HG03064 (cell line): Measurements from ENCODE around the gene ABHD11.
"Not testable (repeated sequence)": the region's sequence is repeated elsewhere in the genome, so short reads cannot be mapped to it uniquely, and the experiment has no call there.

Source experiments
- ATAC-seq: cut with Tn5 transposase; IDR thresholded peaks from one replicate; pipeline ENCODE4 v1.9.1; 2021; ENCODE audit warnings: low read depth; ENCODE audit not compliant: unreplicated experiment

ABHD11 gene

GRCh38 chr7:73738612-73739386, at the start of gene ABHD11:
TSS of gene ABHD11 (minus strand) at chr7:73738802. CDS start at chr7:73738770, 32 bp downstream.
- peak; percentile 78 for ATAC-seq

DNA sequence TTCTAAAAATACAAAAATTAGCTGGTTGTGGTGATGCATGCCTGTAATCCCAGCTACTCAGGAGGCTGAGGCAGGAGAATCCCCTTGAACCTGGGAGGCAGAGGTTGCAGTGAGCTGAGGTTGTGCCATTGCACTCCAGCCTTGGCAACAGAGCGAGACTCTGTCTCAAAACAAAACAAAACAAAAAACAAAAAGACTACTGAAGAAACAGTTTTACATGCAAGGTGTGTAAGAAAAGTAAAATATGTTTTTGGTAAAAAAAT, 49.1 kb upstream of the ABHD11 start:
- ATAC-seq, result not testable (repeated sequence)

GRCh38 chr7:73786588-73786987, 48.0 kb upstream of the ABHD11 start:
- ATAC-seq, result no peak

- no peak for ATAC-seq
Measured at GRCh38 chr7:73779517-73779916, 40.9 kb upstream of the ABHD11 start.

GRCh38 chr7:73778801-73779389, 40.3 kb upstream of the ABHD11 start:
- ATAC-seq, result no peak

GRCh38 chr7:73774923-73775322, 36.3 kb upstream of the ABHD11 start:
- no peak for ATAC-seq

GRCh38 chr7:73773700-73774517, 35.3 kb upstream of the ABHD11 start:
- no peak for ATAC-seq

DNA sequence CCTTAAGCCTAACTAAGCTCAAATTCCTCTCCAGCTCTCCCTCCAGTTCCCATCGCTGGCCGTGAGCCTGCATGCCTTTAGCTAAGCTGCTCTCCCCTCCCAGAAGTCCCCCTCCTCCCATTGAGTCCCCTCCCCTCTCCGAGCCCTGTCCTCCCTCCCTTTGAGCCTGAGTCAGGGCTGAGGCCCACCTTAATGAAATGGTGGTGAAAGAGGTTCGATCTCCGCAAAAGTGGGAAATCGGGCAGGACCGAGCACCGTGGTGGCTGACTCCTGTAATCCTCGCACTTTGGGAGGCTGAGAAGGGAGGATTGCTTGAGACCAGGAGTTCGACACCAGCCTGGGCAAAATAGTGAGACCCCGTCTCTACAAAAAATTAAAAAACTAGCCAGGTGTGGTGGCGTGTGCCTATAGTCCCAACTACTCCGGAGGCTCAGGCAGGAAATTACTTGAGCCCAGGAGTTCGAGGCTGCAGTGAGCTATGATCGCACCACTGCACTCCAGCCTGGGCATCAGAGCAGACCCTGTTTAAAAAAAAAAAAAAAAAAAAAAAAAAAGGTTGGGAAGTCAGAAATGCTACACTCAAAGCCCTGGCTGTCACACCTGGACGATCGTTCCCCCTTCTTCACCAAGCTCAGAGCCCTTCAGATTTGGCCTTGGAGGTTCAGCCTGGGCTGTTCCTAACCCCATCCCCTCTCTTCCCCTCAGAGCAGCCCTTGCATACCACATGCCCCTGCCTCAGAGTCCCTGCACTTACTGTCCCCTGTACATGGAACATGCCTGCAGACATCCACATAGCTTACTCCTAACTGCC, 32.5 kb upstream of the ABHD11 start:
- no peak for ATAC-seq

GRCh38 chr7:73770002-73770859, 31.6 kb upstream of the ABHD11 start, which contains the start of gene CLDN3:
TSS of gene CLDN3 (minus strand) at chr7:73770270. CDS start at chr7:73770049, 221 bp downstream.
- no peak for ATAC-seq

DNA sequence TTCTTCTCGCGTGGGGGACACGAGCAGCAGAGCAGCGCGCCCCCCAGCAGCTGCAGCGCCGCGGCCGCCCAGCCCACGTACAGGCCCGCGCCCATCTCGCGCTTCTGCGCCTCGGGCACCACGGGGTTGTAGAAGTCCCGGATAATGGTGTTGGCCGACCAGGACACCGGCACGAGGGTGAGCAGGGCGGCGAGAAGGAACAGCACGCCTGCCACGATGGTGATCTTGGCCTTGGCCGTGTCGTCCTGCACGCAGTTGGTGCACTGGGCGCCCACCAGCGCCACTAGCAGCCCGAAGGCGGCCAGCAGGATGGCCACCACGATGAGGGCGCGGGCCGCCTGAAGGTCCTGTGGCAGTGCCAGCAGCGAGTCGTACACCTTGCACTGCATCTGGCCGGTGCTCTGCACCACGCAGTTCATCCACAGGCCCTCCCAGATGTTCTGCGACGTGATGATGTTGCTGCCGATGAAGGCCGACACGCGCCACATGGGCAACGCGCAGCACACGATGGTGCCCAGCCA, 30.9 kb upstream of the ABHD11 start:
- no peak for ATAC-seq

- ATAC-seq, result no peak
Measured at GRCh38 chr7:73768641-73769480, 30.3 kb upstream of the ABHD11 start.

DNA sequence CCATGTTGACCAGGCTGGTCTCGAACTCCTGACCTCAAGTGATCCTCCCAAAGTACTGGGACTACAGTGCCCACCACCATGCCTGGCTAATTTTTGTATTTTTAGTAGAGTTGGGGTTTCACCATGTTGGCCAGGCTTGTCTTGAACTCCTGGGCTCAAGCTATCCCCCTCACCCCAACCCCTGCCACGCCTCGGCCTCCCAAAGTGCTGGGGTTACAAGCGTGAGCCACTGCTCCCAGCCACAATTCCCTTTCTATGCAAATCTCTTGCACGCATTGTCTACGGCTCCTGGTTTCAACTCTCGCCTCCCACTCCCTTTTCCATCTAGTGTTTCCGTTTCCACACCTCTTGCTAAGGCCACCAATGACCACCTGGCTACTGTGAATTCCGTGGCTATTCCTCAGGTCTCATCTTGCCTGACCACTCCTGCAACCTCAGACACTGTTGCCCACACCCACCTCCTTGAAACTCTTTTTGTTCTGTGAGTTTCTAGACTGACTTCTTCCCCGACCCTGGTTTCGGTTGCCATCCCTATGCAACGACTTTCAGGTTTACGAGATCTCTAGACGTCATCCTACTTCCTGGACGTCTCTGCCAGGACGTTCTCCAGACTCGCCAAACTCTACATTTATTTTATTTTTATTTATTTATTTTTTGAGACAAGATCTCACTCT, 28.1 kb upstream of the ABHD11 start:
- no peak for ATAC-seq

GRCh38 chr7:73762659-73762999, 24.0 kb upstream of the ABHD11 start:
- no peak for ATAC-seq

DNA sequence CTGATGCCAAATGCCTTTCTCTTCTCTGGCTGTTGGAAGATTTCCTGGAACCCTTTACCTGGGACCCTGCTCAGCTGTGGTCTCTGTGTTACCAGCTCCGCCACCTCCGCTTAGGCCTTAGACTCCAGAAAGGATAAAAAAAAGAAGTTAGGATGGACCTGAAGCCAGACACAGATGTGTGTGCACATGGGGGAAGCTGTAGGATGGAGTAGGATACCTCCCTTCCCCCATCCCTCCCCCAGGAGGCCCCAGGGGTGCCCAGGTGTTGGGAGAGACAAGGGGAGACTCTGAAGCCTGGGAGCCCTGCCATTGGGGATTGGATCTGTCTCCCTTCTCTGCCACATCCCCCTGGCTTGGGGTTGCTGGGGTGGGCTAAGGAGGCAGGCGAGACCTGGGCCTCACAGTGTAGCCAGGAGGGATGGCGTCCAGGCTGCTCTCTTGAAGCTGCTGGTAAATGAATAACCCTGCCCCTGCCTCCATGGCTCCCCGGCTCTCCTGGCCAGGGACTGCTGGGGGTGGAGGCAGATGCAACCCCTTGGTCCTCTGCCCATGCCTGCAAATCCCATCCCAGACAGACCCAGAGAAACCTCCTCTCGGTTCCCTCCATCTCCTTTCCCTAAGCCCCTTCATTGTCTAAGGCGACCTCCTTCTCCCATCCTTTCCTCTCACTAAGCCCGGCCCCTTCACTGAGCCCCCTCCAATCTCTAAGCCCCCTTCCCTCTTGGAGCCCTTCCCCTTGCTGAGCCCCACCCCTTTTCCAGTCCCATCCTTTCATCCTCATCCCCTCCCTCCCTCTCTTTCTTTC, 23.5 kb upstream of the ABHD11 start:
- ATAC-seq, result no peak

GRCh38 chr7:73758581-73759138, 20.1 kb upstream of the ABHD11 start:
- ATAC-seq, result no peak

DNA sequence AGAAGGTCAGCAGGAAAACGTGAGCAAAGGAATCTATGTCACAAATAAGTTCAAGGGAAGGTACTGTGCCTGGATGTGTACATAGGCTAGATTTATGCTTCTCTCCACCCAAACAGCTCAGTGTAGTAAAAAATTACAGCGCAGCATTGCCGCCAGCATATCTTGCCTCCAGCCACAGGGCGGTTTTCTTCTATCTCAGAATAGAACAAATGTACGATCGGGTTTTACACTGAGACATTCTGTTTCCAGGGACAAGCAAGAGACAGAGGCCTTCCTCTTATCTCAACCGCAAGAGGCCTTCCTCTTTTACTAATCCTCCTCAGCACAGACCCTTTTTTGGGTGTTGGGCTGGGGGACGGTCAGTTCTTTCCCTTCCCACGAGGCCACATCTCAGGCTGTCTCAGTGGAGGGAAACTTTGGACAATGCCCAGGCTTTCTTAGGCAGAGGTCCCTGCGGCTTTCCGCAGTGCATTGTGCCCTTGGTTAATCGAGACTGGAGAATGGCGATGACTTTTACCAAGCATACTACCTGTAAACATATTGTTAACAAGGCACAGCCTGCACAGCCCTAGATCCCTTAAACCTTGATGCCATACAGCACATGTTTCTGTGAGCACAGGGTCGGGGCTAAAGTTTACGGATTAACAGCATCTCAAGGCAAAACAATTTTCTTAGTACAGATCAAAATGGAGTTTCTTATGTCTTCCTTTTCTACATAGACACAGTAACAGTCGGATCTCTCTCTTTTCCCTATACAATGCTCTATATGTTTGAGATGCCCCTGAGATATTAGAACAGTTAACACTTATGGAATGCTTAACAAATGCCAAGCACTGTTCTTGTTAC, 11.6 kb upstream of the ABHD11 start:
- no peak for ATAC-seq
